Measurements from ENCODE around the gene CACNA1B. TPM values are rescaled to one million over a fixed set of nuclear protein-coding genes. Genes with fewer than 3 reads are reported as not detected.

The CACNA1B gene
- total RNA-seq, 4 donors from 2014 or later: 0.08 TPM; not detected in 2

- Histone ChIP-seq H3K27me3 (peaks cover 19% of the 10 kb centered on the region), H3K9me3 (no peaks in the 10 kb centered on the region), H3K4me1 (no peaks in the 10 kb centered on the region), H3K4me3 (no peak overlapping the region), H3K27ac (no peak overlapping the region), H3K36me3 (no peaks in the 10 kb centered on the region)
- DNase-seq (ENCODE audit: low spot score in 2 of 2): peak; percentile 31 to 58
- TF ChIP-seq POLR2A (IDR thresholded peaks at IDR 0.05) (no peak), EP300 (IDR thresholded peaks at IDR 0.05) (no peak), CTCF (IDR thresholded peaks at IDR 0.05) (no peak), POLR2AphosphoS5 (IDR thresholded peaks at IDR 0.05) (no peak)
- 93% methylated on average over 11 of the region's 18 CpGs for WGBS
Measured at GRCh38 chr9:138074516-138074915, 196.9 kb downstream of the CACNA1B start.

GRCh38 chr9:138075496-138075895, 197.9 kb downstream of the CACNA1B start:
- Histone ChIP-seq H3K27me3 (peaks cover 19% of the 10 kb centered on the region), H3K4me1 (no peaks in the 10 kb centered on the region), H3K9me3 (no peaks in the 10 kb centered on the region), H3K36me3 (no peaks in the 10 kb centered on the region), H3K27ac (no peak overlapping the region), H3K4me3 (no peak overlapping the region)
- no peak for TF ChIP-seq EP300 (IDR thresholded peaks at IDR 0.05)
- no peak for TF ChIP-seq POLR2A (IDR thresholded peaks at IDR 0.05)
- no peak for TF ChIP-seq POLR2AphosphoS5 (IDR thresholded peaks at IDR 0.05)
- no peak for TF ChIP-seq CTCF (IDR thresholded peaks at IDR 0.05)
- WGBS: 88% methylated on average over 20 of the region's 20 CpGs
- peak; percentile 33 to 58 for DNase-seq (ENCODE audit: low spot score in 2 of 2)

DNA sequence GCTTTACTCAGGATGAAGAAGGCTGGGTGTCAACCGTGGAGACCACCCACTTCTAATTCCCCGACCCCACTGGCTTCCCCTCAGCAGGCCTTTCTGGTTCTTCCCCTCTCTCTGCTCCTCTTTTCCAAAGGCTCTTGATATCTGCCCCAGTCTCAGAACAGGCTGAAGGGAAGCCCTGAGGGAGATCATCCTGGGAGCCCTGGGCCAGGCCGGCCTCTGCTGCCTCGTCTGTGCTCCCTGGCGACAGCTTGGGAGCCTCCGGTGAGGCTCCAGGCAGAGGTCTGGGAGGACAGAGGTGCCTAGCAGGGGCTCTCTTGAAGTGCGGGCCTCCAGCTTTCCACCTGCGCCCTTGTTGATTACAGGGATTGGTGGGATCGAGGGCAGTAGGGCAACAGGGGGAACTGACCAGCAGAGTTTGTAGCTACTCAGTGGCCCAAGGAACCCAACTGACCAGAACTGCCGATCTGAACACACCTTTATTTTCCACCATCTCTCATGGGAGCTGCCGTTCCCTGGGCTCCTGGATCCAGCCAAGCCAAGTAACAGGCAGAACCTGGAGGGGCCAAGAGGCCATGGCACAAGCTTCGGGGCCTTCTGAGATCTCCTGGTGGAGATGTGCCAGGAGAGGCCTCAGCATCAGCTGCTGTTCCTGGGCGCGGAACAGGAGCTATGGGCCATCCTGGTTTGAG, 198.5 kb downstream of the CACNA1B start:
- Histone ChIP-seq H3K4me3 (no peak overlapping the region), H3K4me1 (no peaks in the 10 kb centered on the region), H3K9me3 (no peaks in the 10 kb centered on the region), H3K27ac (no peak overlapping the region), H3K36me3 (no peaks in the 10 kb centered on the region), H3K27me3 (peaks cover 20% of the 10 kb centered on the region)
- TF ChIP-seq POLR2AphosphoS5 (IDR thresholded peaks at IDR 0.05): no peak
- no peak for TF ChIP-seq EP300 (IDR thresholded peaks at IDR 0.05)
- no peak for TF ChIP-seq POLR2A (IDR thresholded peaks at IDR 0.05)
- TF ChIP-seq CTCF (IDR thresholded peaks at IDR 0.05): no peak
- 85% methylated on average over 7 of the region's 14 CpGs for WGBS
- peak; percentile 17 to 67 for DNase-seq (ENCODE audit: low spot score in 2 of 2)

- DNase-seq (ENCODE audit: low spot score in 2 of 2): peak in 1 of 2 donors; percentile 21
- H3K27ac ChIP-seq: no peak overlapping the region
- H3K27me3 ChIP-seq: peaks cover 22% of the 10 kb centered on the region
- no peaks in the 10 kb centered on the region for H3K9me3 ChIP-seq
- H3K4me1 ChIP-seq: no peaks in the 10 kb centered on the region
- no peaks in the 10 kb centered on the region for H3K36me3 ChIP-seq
- H3K4me3 ChIP-seq: no peak overlapping the region
- 76% methylated on average over 4 of the region's 5 CpGs for WGBS
- TF ChIP-seq EP300 (IDR thresholded peaks at IDR 0.05) (no peak), POLR2A (IDR thresholded peaks at IDR 0.05) (no peak), POLR2AphosphoS5 (IDR thresholded peaks at IDR 0.05) (no peak), CTCF (IDR thresholded peaks at IDR 0.05) (no peak)
Measured at GRCh38 chr9:138076650-138077009, 199.0 kb downstream of the CACNA1B start.

DNA sequence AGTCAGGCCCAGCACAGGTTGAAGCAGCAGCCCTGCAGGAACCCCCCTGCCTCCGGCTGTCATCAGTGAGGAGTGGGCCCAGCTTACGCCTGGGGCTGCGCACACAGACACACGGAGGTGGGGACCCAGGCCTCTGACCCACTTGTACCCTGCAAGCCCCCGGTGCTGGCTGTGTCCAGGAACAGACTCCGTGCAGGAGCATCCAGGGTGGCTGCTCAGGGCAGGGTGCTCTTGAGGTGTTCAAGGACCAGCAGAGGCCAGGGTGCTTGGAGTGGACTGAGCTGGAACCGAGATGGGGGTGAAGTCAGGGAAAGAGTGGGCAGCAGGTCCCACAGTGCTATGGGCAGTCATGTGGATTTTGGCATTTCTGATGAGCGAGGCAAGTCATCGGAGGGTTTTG, 199.5 kb downstream of the CACNA1B start:
- peak; percentile 37 to 57 for DNase-seq (ENCODE audit: low spot score in 2 of 2)
- H3K9me3 ChIP-seq: no peaks in the 10 kb centered on the region
- H3K36me3 ChIP-seq: no peaks in the 10 kb centered on the region
- no peak for TF ChIP-seq POLR2AphosphoS5 (IDR thresholded peaks at IDR 0.05)
- TF ChIP-seq EP300 (IDR thresholded peaks at IDR 0.05): no peak
- no peak for TF ChIP-seq POLR2A (IDR thresholded peaks at IDR 0.05)
- no peak for TF ChIP-seq CTCF (IDR thresholded peaks at IDR 0.05)
- peaks cover 20% of the 10 kb centered on the region for H3K27me3 ChIP-seq
- WGBS: 87% methylated on average over 9 of the region's 9 CpGs
- H3K4me3 ChIP-seq: no peak overlapping the region
- no peak overlapping the region for H3K27ac ChIP-seq
- H3K4me1 ChIP-seq: no peaks in the 10 kb centered on the region

Data from suprapubic skin (tissue), 4 donors.